Mesothelial cell of epicardium (in vitro differentiated cells): ENCODE results near the gene HSD3B1. TPM values are rescaled to one million over a fixed set of nuclear protein-coding genes. Genes with fewer than 3 reads are reported as not detected.
A peak's percentile ranks its signal among the peaks of the same experiment; 100 is the strongest.

Experiments
- DNase-seq, 2 experiments: peaks; one replicate each; pipeline ENCODE4 v3.0.0; 2021; ENCODE audit warnings: low spot score in 2 of 2; ENCODE audit not compliant: unreplicated experiment in 2 of 2
- H3K27ac Mint-ChIP-seq: 2 replicates; pipeline ENCODE4 v1.8.0; 2021; ENCODE audit warnings: mixed read lengths
- H3K27me3 Mint-ChIP-seq: 2 replicates; pipeline ENCODE4 v1.8.0; 2021; ENCODE audit warnings: low read depth, mixed read lengths
- H3K36me3 Mint-ChIP-seq: 2 replicates; pipeline ENCODE4 v1.8.0; 2021; ENCODE audit warnings: mixed read lengths
- H3K4me1 Mint-ChIP-seq: 2 replicates; pipeline ENCODE4 v1.8.0; 2021; ENCODE audit warnings: mixed read lengths
- H3K4me3 Mint-ChIP-seq: 2 replicates; pipeline ENCODE4 v1.8.0; 2021; ENCODE audit warnings: mild to moderate bottlenecking, moderate library complexity, mixed read lengths
- H3K9me3 Mint-ChIP-seq: 2 replicates; pipeline ENCODE4 v1.8.0; 2021; ENCODE audit warnings: mixed read lengths
- CTCF ChIP-seq: fragments of 200-600 bp; sonication (generic); IDR thresholded peaks from one replicate; pipeline ENCODE4 v1.5.0; 2021; ENCODE audit warnings: antibody characterized with exemption; ENCODE audit not compliant: unreplicated experiment
- total RNA-seq: library from RNA; stranded (reverse); gene quantifications from 3 replicates; pipeline ENCODE4 v1.2.1, GENCODE V29; 2021

Gene HSD3B1
- total RNA-seq, 1 donor from 2014 or later: not detected

GRCh38 chr1:119472080-119472818 lies 34.8 kb upstream of the HSD3B1 start:
- H3K4me3 Mint-ChIP-seq: no peak overlapping the region
- no peak for TF ChIP-seq CTCF
- peaks cover 2% of the 10 kb centered on the region for H3K4me1 Mint-ChIP-seq
- peaks cover 15% of the 10 kb centered on the region for H3K27me3 Mint-ChIP-seq
- H3K9me3 Mint-ChIP-seq: no peaks in the 10 kb centered on the region
- DNase-seq: no peak
- H3K27ac Mint-ChIP-seq: no peak overlapping the region
- H3K36me3 Mint-ChIP-seq: no peaks in the 10 kb centered on the region

GRCh38 chr1:119472819-119473175 lies 34.2 kb upstream of the HSD3B1 start:
- H3K36me3 Mint-ChIP-seq: no peaks in the 10 kb centered on the region
- no peaks in the 10 kb centered on the region for H3K9me3 Mint-ChIP-seq
- no peak overlapping the region for H3K4me3 Mint-ChIP-seq
- peaks cover 15% of the 10 kb centered on the region for H3K27me3 Mint-ChIP-seq
- no peak overlapping the region for H3K27ac Mint-ChIP-seq
- peaks cover 2% of the 10 kb centered on the region for H3K4me1 Mint-ChIP-seq
- no peak for TF ChIP-seq CTCF
- no peak for DNase-seq

GRCh38 chr1:119475866-119476439 lies 31.1 kb upstream of the HSD3B1 start:
- Mint-ChIP-seq H3K4me3 (no peak overlapping the region), H3K9me3 (no peaks in the 10 kb centered on the region), H3K27me3 (peaks cover 6% of the 10 kb centered on the region), H3K36me3 (no peaks in the 10 kb centered on the region), H3K4me1 (peaks cover 2% of the 10 kb centered on the region), H3K27ac (no peak overlapping the region)
- DNase-seq: peak; percentile 37 to 70
- TF ChIP-seq CTCF: peak; percentile 39

- no peak for TF ChIP-seq CTCF
- no peaks in the 10 kb centered on the region for H3K36me3 Mint-ChIP-seq
- H3K4me3 Mint-ChIP-seq: no peak overlapping the region
Observed at GRCh38 chr1:119477710-119478109, 29.3 kb upstream of the HSD3B1 start.

GRCh38 chr1:119480175-119480574 lies 26.8 kb upstream of the HSD3B1 start:
- no peak for DNase-seq
- H3K4me1 Mint-ChIP-seq: peaks cover 35% of the 10 kb centered on the region
- H3K27ac Mint-ChIP-seq: no peak overlapping the region
- H3K4me3 Mint-ChIP-seq: no peak overlapping the region
- H3K9me3 Mint-ChIP-seq: no peaks in the 10 kb centered on the region
- TF ChIP-seq CTCF: no peak
- no peaks in the 10 kb centered on the region for H3K36me3 Mint-ChIP-seq
- H3K27me3 Mint-ChIP-seq: peaks cover 2% of the 10 kb centered on the region

More at GRCh38 chr1:119477710-119478109, 29.3 kb upstream of the HSD3B1 start:
- H3K9me3 Mint-ChIP-seq: no peaks in the 10 kb centered on the region
- peaks cover 2% of the 10 kb centered on the region for H3K27me3 Mint-ChIP-seq
- H3K4me1 Mint-ChIP-seq: peaks cover 11% of the 10 kb centered on the region
- no peak overlapping the region for H3K27ac Mint-ChIP-seq
- DNase-seq: no peak
